ENCODE measurements around the gene ST7. TPM values are rescaled to one million over a fixed set of nuclear protein-coding genes. Genes with fewer than 3 reads are reported as not detected.

ST7 gene
- polyA plus RNA-seq, 1 donor from 2014 or later, result 4.4 TPM

DNA sequence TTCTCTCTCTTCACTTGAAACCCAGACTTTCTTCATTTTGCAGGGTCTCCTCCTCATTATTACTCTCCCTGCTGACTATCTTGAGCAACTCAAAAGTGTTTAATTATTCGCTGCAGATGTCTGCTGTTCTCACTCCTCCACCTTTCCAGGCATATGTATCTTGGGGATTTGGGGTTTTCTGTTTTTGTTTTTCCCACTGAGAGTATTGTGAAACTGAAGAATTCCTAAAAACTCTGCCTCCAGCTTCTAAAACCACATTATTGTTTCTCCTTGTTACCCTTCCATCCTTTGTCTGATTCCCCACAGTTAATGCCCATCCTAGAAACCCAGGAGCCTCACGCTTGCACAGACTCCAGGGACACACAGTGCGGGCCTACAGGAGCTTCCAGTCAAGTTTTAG, 318.3 kb downstream of the ST7 start:
- Mint-ChIP-seq H3K36me3 (no peaks in the 10 kb centered on the region), H3K9me3 (peaks cover 0 to 1% (median 0%) of the 10 kb centered on the region in 3 donors), H3K4me3 (no peak overlapping the region), H3K27ac (no peak overlapping the region), H3K4me1 (no peaks in the 10 kb centered on the region), H3K27me3 (peaks cover 2% of the 10 kb centered on the region)

DNA sequence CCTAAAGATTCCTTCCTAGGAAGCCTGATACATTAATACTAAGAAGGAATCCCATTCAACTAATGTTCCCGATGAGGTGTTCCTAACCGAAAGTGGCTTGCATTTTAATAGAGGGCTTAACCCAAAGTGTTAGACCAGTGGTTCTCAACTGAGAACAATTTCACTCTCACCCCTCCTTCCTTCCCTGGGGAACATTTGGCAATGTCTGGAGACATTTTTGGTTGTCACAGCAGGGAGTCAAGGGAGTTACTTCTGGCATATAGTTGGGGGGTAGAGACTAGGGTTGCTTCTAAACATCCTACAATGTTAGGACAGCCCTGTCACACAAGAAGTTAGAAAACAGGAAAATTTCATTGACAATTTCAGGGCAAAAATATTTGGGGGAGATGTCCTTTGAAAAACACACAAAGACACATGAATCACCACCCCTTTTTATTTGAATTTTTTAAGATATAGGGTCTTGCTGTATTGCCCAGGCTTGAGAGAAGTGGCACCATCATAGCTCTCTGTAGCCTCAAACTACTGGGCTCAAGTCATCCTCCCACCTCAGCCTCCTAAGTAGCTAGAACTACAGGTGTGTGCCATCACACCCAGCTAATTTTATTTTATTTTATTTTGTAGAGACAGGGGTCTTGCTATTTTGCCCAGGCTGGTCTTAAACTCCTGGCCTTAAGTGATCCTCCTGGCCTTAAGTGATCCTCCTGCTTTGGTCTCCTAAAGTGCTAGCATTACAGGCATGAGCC, 318.9 kb downstream of the ST7 start:
- Mint-ChIP-seq H3K36me3 (no peaks in the 10 kb centered on the region), H3K4me1 (no peaks in the 10 kb centered on the region), H3K4me3 (no peak overlapping the region), H3K27me3 (peaks cover 5% of the 10 kb centered on the region), H3K27ac (no peak overlapping the region), H3K9me3 (peaks cover 0 to 1% (median 0%) of the 10 kb centered on the region in 3 donors)

DNA sequence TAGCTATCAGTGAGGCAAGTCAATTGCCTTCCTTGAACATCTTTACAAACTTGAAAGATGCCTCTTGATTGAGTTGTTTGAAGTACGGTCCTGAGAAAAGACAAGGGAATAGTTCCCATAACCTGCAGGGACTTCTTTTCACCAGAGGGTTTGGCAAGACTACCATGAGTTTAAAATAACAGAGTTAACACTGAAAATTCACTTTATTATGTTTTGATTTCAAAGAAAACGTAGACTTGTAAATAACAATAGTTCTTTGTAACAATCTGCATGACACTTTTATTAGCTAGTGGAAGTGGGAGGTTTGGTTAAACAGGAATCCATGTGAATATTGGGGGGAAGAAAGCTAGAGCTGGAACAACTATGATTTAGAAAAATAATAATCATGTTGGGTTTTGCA, 320.0 kb downstream of the ST7 start:
- no peaks in the 10 kb centered on the region for H3K9me3 Mint-ChIP-seq
- H3K4me3 Mint-ChIP-seq, result no peak overlapping the region
- H3K36me3 Mint-ChIP-seq, result no peaks in the 10 kb centered on the region
- H3K4me1 Mint-ChIP-seq, result no peaks in the 10 kb centered on the region
- peaks cover 7% of the 10 kb centered on the region for H3K27me3 Mint-ChIP-seq
- H3K27ac Mint-ChIP-seq, result no peak overlapping the region

DNA sequence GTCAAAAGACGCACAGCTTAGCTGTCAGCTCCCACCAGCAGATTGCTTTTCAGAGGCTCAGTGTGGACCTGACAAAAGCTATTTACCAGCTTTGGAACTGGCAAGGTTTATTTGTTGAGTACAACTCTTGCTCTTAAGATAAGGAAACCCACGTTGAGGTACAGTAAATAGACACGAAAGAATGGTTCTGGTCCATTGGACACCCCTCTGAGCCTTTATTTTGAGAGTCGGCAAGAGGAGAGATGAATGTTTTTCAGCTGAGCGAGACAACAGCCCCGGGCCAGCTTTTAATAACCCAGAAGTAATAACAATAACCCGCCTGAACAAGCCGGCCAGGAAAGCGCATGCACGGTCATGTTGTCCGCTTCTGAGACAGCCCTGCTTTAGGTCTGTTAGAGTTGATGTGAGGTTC, 320.5 kb downstream of the ST7 start:
- no peaks in the 10 kb centered on the region for H3K9me3 Mint-ChIP-seq
- H3K4me1 Mint-ChIP-seq, result no peaks in the 10 kb centered on the region
- H3K4me3 Mint-ChIP-seq, result no peak overlapping the region
- no peaks in the 10 kb centered on the region for H3K36me3 Mint-ChIP-seq
- H3K27me3 Mint-ChIP-seq, result peaks cover 7% of the 10 kb centered on the region
- no peak overlapping the region for H3K27ac Mint-ChIP-seq

DNA sequence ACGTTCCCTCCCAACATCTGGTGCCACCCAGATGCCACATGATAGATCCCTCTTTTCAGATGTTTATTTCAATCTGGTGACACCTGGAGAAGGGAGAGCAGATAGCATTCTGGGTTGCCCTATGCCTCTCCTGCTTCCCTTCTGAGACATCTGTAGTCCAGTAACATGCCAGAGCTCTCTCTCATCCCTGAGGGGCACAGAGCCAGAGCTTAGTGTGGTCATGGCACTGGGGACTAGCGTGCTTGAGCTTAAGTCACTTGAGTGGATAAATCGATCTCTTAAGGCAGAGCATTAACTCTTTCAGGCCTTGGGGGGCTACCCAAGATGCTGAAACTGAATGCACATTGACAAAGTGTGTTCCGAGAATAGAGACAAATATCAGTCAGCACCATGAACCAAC, 321.6 kb downstream of the ST7 start:
- H3K27ac Mint-ChIP-seq, result peak overlapping the region in 1 of 3 donors; percentile 54
- H3K36me3 Mint-ChIP-seq, result no peaks in the 10 kb centered on the region
- no peaks in the 10 kb centered on the region for H3K9me3 Mint-ChIP-seq
- peaks cover 7% of the 10 kb centered on the region for H3K27me3 Mint-ChIP-seq
- H3K4me1 Mint-ChIP-seq, result no peaks in the 10 kb centered on the region
- no peak overlapping the region for H3K4me3 Mint-ChIP-seq

DNA sequence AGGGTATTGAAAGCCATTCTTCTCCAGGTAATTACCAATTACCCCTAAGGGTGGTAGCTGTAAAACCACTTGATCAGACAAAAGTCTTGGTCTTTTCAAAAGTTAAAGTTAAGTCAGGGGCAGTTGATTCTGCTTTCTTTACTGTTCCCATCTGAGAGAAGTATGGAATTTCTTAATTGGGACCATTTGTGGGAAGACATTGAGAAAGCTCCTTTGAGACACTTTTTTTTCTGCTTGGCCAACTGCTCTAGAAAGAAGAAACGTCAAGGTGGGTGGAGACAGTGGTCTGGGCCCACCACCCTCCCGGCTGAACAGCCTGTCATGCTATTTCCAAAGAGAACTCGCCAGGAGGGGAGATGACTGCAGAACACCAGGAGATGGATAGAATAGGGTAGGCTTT, 324.3 kb downstream of the ST7 start:
- Mint-ChIP-seq H3K9me3 (no peaks in the 10 kb centered on the region), H3K36me3 (no peaks in the 10 kb centered on the region), H3K4me3 (no peak overlapping the region), H3K4me1 (no peaks in the 10 kb centered on the region), H3K27me3 (peaks cover 5% of the 10 kb centered on the region), H3K27ac (no peak overlapping the region)

DNA sequence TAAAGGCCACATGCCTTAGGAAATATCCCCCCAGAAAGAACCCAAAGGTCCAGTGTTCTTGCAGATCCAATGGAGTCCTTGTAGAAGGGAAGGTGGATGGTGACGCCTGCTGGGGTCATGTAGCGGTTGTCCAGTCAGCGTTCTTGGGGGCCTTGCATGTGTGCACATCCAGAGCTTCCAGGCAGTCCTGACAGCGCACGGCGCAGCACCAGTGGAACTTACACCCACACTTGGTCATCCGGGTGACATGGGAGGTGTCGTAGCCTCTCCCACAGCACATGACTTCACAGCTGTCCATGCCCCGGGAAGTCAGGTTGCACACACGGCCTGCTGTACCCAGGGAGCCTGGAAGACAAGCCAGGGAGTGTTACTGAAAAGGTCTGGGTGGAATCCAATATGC, 324.7 kb downstream of the ST7 start:
- Mint-ChIP-seq H3K27ac (no peak overlapping the region), H3K27me3 (peaks cover 5% of the 10 kb centered on the region), H3K36me3 (no peaks in the 10 kb centered on the region), H3K9me3 (no peaks in the 10 kb centered on the region), H3K4me1 (no peaks in the 10 kb centered on the region), H3K4me3 (no peak overlapping the region)

DNA sequence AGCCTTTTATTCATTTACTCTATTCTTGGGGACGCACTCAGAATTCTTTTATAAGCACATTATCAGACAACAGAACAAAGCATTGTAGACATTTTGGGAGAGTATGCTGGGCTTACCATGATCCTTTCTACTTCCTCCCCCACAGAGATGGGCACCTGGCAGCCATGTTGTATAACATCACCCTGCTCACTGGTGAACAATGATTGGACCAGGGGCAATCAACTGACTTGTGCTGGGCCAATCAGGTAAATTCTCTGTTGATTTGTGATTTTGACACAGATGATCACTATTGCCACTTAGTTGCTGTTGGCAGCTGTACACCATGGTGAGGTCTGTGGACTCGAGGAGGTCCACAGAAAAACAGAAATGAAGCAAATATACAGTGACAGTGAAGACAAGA, 325.9 kb downstream of the ST7 start:
- H3K4me3 Mint-ChIP-seq, result no peak overlapping the region
- H3K9me3 Mint-ChIP-seq, result no peaks in the 10 kb centered on the region
- H3K36me3 Mint-ChIP-seq, result no peaks in the 10 kb centered on the region
- H3K4me1 Mint-ChIP-seq, result no peaks in the 10 kb centered on the region
- no peak overlapping the region for H3K27ac Mint-ChIP-seq
- peaks cover 5% of the 10 kb centered on the region for H3K27me3 Mint-ChIP-seq

Other genes starting within 250 kb of the ST7 start
- gene CAPZA2, start 90.9 kb upstream of the ST7 start, polyA plus RNA-seq, result 172 TPM